HepG2 (cell line): ENCODE results near the gene DNMT1. TPM values are rescaled to one million over a fixed set of nuclear protein-coding genes. Genes with fewer than 3 reads are reported as not detected.

Source experiments
- FOSL2 ChIP-seq: sonication (generic); formaldehyde crosslinking; IDR thresholded peaks from 2 replicates; pipeline ENCODE4 v1.4.0; 2020; ENCODE audit warnings: missing genetic modification reagents
- MTF2 ChIP-seq: sonication (generic); formaldehyde crosslinking; IDR thresholded peaks from 2 replicates; pipeline ENCODE4 v1.5.0; 2020; ENCODE audit warnings: missing genetic modification reagents, borderline replicate concordance
- NCOA5 ChIP-seq: sonication (generic); formaldehyde crosslinking; IDR thresholded peaks from 2 replicates; pipeline ENCODE4 v1.4.0; 2020; ENCODE audit warnings: missing genetic modification reagents
- NCOR1 ChIP-seq: fragments of 200-600 bp; sonication (generic); IDR thresholded peaks from 2 replicates; pipeline ENCODE4 v1.7.0; 2017; ENCODE audit warnings: antibody characterized with exemption, low read length, borderline replicate concordance
- NFIB ChIP-seq: sonication (generic); formaldehyde crosslinking; IDR thresholded peaks from 2 replicates; pipeline ENCODE4 v1.9.0; 2021; ENCODE audit warnings: missing genetic modification reagents, mild to moderate bottlenecking, borderline replicate concordance
- PAWR ChIP-seq: sonication (generic); formaldehyde crosslinking; IDR thresholded peaks from 2 replicates; pipeline ENCODE4 v1.4.0; 2020; ENCODE audit warnings: missing genetic modification reagents, mild to moderate bottlenecking, borderline replicate concordance
- ZBTB10 ChIP-seq: sonication (generic); formaldehyde crosslinking; IDR thresholded peaks from 2 replicates; pipeline ENCODE4 v1.4.0; 2020; ENCODE audit warnings: missing genetic modification reagents, borderline replicate concordance
- ZBTB20 ChIP-seq: sonication (generic); formaldehyde crosslinking; IDR thresholded peaks from 2 replicates; pipeline ENCODE4 v1.8.1; 2023; ENCODE audit warnings: missing genetic modification reagents, low read depth, mild to moderate bottlenecking, borderline replicate concordance
- ZNF407 ChIP-seq: sonication (generic); formaldehyde crosslinking; IDR thresholded peaks from one replicate; pipeline ENCODE4 v1.5.1; 2020; ENCODE audit warnings: mild to moderate bottlenecking, missing genetic modification reagents; ENCODE audit errors: not compliant biosample characterization
- ZNF670 ChIP-seq: sonication (generic); formaldehyde crosslinking; IDR thresholded peaks from 2 replicates; pipeline ENCODE4 v1.8.0; 2022; ENCODE audit warnings: mild to moderate bottlenecking, missing genetic modification reagents, borderline replicate concordance
- ZNF792 ChIP-seq: IDR thresholded peaks from 2 replicates; pipeline ENCODE4 v1.6.1; 2016
- polyA plus RNA-seq, 8 experiments: library from polyadenylated mRNA; depleted of rRNA in 3 of 8; stranded (reverse) in 7 of 8; unstranded in 1 of 8; fragments of >200 nt; fragmentation: Illumina TruSeq in 4 of 8; extraction: Trizol in 4 of 8; gene quantifications; 2 replicates each; pipeline versions ENCODE4 v1.2.1 to v1.2.3, GENCODE V29; 2011 to 2016; ENCODE audit warnings: low read depth in 4 of 8, missing spikeins in 1 of 8, mixed read lengths in 1 of 8; ENCODE audit not compliant: insufficient read depth in 1 of 8
- total RNA-seq, 5 experiments: library from RNA; depleted of rRNA; stranded (reverse); fragments of >200 nt; fragmentation: Illumina TruSeq; extraction: Trizol; gene quantifications; 2 replicates each; pipeline ENCODE4 v1.2.3, GENCODE V29; 2016; ENCODE audit warnings: low read depth in 1 of 5

Gene DNMT1
- total and polyA plus RNA-seq, 2 of the 13 experiments (the other 11 are each of a cell fraction or from before 2014, with no cell fraction given): 31.2 to 91.1 TPM

- TF ChIP-seq ZNF407 (CRISPR knock-in tag) (no peak), ZNF670 (CRISPR knock-in tag) (no peak), NFIB (CRISPR knock-in tag) (no peak), NCOR1 (no peak), ZBTB20 (CRISPR knock-in tag) (no peak), NCOA5 (CRISPR knock-in tag) (no peak), FOSL2 (peak; percentile 14; the same call in 1 of the 2 replicates), ZBTB10 (CRISPR knock-in tag) (no peak), MTF2 (CRISPR knock-in tag) (no peak), ZNF792 (CRISPR knock-in tag) (no peak), PAWR (CRISPR knock-in tag) (no peak)
Observed at GRCh38 chr19:10112895-10113591, 81.7 kb downstream of the DNMT1 start (continued).
